Testis (tissue), 2 donors: ENCODE data around the gene PRSS33.

Experiments
- POLR2A ChIP-seq: fragments of 450-650 bp; IDR thresholded peaks from one replicate; pipeline ENCODE4 v1.6.1; 2017; ENCODE audit warnings: antibody characterized with exemption, mild to moderate bottlenecking, moderate library complexity
- TF ChIP-seq, protein P1 (sequence below), 3 experiments: fragments of 450-650 bp in 2 of 3; fragments of 200-600 bp in 1 of 3; sonication (generic) in 1 of 3; IDR thresholded peaks; one replicate each; pipeline ENCODE4 v1.5.1; 2016 to 2019; ENCODE audit warnings: antibody characterized with exemption in 3 of 3, mild to moderate bottlenecking in 2 of 3, moderate library complexity in 1 of 3

- TF ChIP-seq, protein P1, sequence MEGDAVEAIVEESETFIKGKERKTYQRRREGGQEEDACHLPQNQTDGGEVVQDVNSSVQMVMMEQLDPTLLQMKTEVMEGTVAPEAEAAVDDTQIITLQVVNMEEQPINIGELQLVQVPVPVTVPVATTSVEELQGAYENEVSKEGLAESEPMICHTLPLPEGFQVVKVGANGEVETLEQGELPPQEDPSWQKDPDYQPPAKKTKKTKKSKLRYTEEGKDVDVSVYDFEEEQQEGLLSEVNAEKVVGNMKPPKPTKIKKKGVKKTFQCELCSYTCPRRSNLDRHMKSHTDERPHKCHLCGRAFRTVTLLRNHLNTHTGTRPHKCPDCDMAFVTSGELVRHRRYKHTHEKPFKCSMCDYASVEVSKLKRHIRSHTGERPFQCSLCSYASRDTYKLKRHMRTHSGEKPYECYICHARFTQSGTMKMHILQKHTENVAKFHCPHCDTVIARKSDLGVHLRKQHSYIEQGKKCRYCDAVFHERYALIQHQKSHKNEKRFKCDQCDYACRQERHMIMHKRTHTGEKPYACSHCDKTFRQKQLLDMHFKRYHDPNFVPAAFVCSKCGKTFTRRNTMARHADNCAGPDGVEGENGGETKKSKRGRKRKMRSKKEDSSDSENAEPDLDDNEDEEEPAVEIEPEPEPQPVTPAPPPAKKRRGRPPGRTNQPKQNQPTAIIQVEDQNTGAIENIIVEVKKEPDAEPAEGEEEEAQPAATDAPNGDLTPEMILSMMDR (IDR thresholded peaks at IDR 0.05), result no peak
- TF ChIP-seq POLR2A, result no peak
Observed at GRCh38 chr16:2822496-2822895, 35.1 kb upstream of the PRSS33 start.
